Keratinocyte (primary cell): ENCODE data around the gene LINGO1. TPM values are rescaled to one million over a fixed set of nuclear protein-coding genes. Genes with fewer than 3 reads are reported as not detected.

Experiments
- DNase-seq: peaks from one replicate; pipeline ENCODE4 v3.0.0-alpha.2; 2011; ENCODE audit warnings: low read depth, missing footprints, low spot score
- FAIRE-seq: peaks from 2 replicates; lab custom pipeline; 2011; peaks lifted over from hg19 to GRCh38; lab: Jason Lieb, UNC
- H2AFZ ChIP-seq: 2 replicates; pipeline ENCODE4 v1.6.0; 2012; ENCODE audit warnings: low read length, control low read depth, inconsistent platforms; ENCODE audit not compliant: control insufficient read depth
- H3K27ac ChIP-seq: 2 replicates; pipeline ENCODE4 v1.5.1; 2011; ENCODE audit warnings: low read length; ENCODE audit not compliant: control insufficient read depth, insufficient read depth
- H3K27me3 ChIP-seq: 3 replicates; pipeline ENCODE4 v1.6.0; 2011; ENCODE audit warnings: low read length; ENCODE audit not compliant: control insufficient read depth, insufficient read depth; ENCODE audit errors: extremely low read depth
- H3K36me3 ChIP-seq, 2 experiments: 2 replicates in 1 of 2; 3 replicates in 1 of 2; pipeline ENCODE4 v1.5.1; 2011; ENCODE audit warnings: low read length in 2 of 2, mild to moderate bottlenecking in 1 of 2; ENCODE audit not compliant: control insufficient read depth in 2 of 2, insufficient read depth in 2 of 2; ENCODE audit errors: extremely low read depth in 1 of 2
- H3K4me1 ChIP-seq: 3 replicates; pipeline ENCODE4 v1.5.1; 2011; ENCODE audit warnings: low read length; ENCODE audit not compliant: control insufficient read depth, insufficient read depth; ENCODE audit errors: extremely low read depth
- H3K4me2 ChIP-seq: 3 replicates; pipeline ENCODE4 v1.6.0; 2011; ENCODE audit warnings: low read depth, low read length; ENCODE audit not compliant: control insufficient read depth, insufficient read depth; ENCODE audit errors: extremely low read depth
- H3K4me3 ChIP-seq, 3 experiments: fragments of 200-600 bp in 1 of 3; sonication (generic) in 1 of 3; 2 replicates in 2 of 3; 3 replicates in 1 of 3; pipeline ENCODE4 v1.5.1; 2011 to 2016; ENCODE audit warnings: low read length in 3 of 3, mild to moderate bottlenecking in 3 of 3, control low read depth in 2 of 3, inconsistent platforms in 1 of 3, low read depth in 1 of 3, mixed read lengths in 1 of 3, mixed run types in 1 of 3, moderate library complexity in 1 of 3; ENCODE audit not compliant: control insufficient read depth in 2 of 3, insufficient read depth in 2 of 3; ENCODE audit errors: extremely low read depth in 1 of 3
- H3K79me2 ChIP-seq: 2 replicates; pipeline ENCODE4 v1.6.0; 2012; ENCODE audit warnings: low read length; ENCODE audit not compliant: control insufficient read depth, insufficient read depth
- H3K9ac ChIP-seq: 3 replicates; pipeline ENCODE4 v1.6.0; 2011; ENCODE audit warnings: low read length; ENCODE audit not compliant: control insufficient read depth, insufficient read depth; ENCODE audit errors: extremely low read depth
- H3K9me1 ChIP-seq: 3 replicates; pipeline ENCODE4 v1.6.0; 2011; ENCODE audit warnings: low read length; ENCODE audit not compliant: control insufficient read depth, insufficient read depth; ENCODE audit errors: extremely low read depth
- H3K9me3 ChIP-seq: 2 replicates; pipeline ENCODE4 v1.5.1; 2012; ENCODE audit warnings: low read depth, low read length; ENCODE audit not compliant: control insufficient read depth
- H4K20me1 ChIP-seq: 3 replicates; pipeline ENCODE4 v1.6.0; 2011; ENCODE audit warnings: low read length; ENCODE audit not compliant: control insufficient read depth, insufficient read depth; ENCODE audit errors: extremely low read depth
- EZH2 ChIP-seq: IDR thresholded peaks from one replicate; pipeline ENCODE4 v1.6.1; 2012; ENCODE audit warnings: inconsistent platforms, mild to moderate bottlenecking, low read length, moderate library complexity
- dilution Hi-C: fragments of 300-500 bp; cut with MboI; formaldehyde crosslinking; loops from one replicate; pipeline ENCODE4 v1.7.0; 2020; ENCODE audit warnings: low sequenced_read_pairs; ENCODE audit not compliant: extremely low pct_ligation_motif_present
- polyA plus RNA-seq, 5 experiments: library from polyadenylated mRNA; depleted of rRNA in 3 of 5; stranded (reverse) in 3 of 5; stranded (forward) in 1 of 5; unstranded in 1 of 5; fragments of >200 nt; gene quantifications; 1 replicate in 1 of 5; 2 replicates in 3 of 5; 3 replicates in 1 of 5; pipeline versions ENCODE4 v1.2.1 to v1.2.3, GENCODE V29; 2011 to 2012; ENCODE audit warnings: missing spikeins in 2 of 5, low read depth in 1 of 5, low replicate concordance in 1 of 5
- TF ChIP-seq, protein P1 (sequence below), 3 experiments: IDR thresholded peaks in 1 of 3; conservative IDR thresholded peaks in 1 of 3; optimal IDR thresholded peaks in 1 of 3; 2 replicates in 2 of 3; 3 replicates in 1 of 3; pipeline versions ENCODE3 to v1.5.1; 2011; ENCODE audit warnings: low read length in 3 of 3, mild to moderate bottlenecking in 3 of 3, moderate library complexity in 2 of 3, control low read depth in 1 of 3, inconsistent platforms in 1 of 3; ENCODE audit not compliant: insufficient read depth in 2 of 3; ENCODE audit errors: extremely low read depth in 1 of 3

LINGO1 gene
- polyA plus RNA-seq, 1 donor (not counting 4 experiments of a cell fraction or from before 2014, with no cell fraction given): not detected

DNA sequence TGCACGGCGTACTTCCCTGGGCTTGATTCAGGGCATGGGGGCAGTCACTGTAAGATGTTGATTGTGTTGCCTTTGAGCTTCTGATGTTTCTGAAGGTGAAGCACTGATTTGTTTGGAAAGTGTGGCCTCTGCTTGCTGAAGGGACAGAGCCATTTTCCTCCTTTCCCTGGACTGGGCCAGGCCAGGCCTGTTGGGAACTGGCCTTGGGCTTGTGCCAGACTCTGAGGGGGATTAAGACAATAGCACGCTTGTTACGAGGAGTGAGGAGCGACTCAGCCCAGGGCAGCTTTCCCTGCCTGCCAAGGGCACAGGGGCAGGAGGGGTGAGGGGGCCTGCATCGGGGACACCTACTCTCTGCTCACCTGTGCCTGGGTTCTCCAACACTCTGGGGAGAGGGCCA is 42.9 kb downstream of the LINGO1 start:
- Histone ChIP-seq H3K27me3 (peaks cover 8% of the 10 kb centered on the region), H3K36me3 (no peaks in the 10 kb centered on the region), H3K9me1 (no peaks in the 10 kb centered on the region), H4K20me1 (no peaks in the 10 kb centered on the region), H3K9me3 (no peaks in the 10 kb centered on the region), H3K4me2 (no peak overlapping the region), H2AFZ (no peak overlapping the region), H3K27ac (no peak overlapping the region), H3K4me1 (no peaks in the 10 kb centered on the region), H3K9ac (no peak overlapping the region), H3K4me3 (no peak overlapping the region), H3K79me2 (no peaks in the 10 kb centered on the region)
- dilution Hi-C loops: no loop called here
- TF ChIP-seq EZH2: no peak
- TF ChIP-seq, protein P1, sequence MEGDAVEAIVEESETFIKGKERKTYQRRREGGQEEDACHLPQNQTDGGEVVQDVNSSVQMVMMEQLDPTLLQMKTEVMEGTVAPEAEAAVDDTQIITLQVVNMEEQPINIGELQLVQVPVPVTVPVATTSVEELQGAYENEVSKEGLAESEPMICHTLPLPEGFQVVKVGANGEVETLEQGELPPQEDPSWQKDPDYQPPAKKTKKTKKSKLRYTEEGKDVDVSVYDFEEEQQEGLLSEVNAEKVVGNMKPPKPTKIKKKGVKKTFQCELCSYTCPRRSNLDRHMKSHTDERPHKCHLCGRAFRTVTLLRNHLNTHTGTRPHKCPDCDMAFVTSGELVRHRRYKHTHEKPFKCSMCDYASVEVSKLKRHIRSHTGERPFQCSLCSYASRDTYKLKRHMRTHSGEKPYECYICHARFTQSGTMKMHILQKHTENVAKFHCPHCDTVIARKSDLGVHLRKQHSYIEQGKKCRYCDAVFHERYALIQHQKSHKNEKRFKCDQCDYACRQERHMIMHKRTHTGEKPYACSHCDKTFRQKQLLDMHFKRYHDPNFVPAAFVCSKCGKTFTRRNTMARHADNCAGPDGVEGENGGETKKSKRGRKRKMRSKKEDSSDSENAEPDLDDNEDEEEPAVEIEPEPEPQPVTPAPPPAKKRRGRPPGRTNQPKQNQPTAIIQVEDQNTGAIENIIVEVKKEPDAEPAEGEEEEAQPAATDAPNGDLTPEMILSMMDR (optimal IDR thresholded peaks at IDR 0.05 in 1 of 3, IDR thresholded peaks at IDR 0.05 in 1 of 3, conservative IDR thresholded peaks at IDR 0.05 in 1 of 3; ENCODE audit: extremely low read depth in 1 of 3, insufficient read depth in 2 of 3, low read length in 3 of 3): no peak
- no peak for DNase-seq
- no peak for FAIRE-seq

DNA sequence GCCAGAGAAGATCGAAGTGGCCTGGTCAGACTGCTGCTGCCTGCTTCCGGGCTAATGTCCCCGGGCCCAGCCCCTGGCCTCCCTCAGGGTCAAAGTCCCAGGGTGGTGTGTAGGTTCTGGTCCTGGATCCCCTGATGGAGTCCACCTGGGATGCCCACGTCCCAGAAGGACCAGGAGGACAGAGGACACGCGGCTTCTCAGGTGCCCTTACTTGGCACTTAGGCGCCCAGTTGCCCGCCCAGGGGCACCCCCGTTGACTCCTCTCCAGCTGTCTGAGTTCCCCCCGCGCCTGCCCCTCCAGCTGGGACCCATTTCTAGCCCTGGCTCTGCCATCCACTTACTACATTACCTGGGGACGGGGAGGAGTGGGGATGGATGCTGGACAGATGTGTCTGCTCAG is 44.6 kb downstream of the LINGO1 start:
- no peak for FAIRE-seq
- no peak overlapping the region for H3K4me3 ChIP-seq
- no peaks in the 10 kb centered on the region for H3K36me3 ChIP-seq
- no peak overlapping the region for H2AFZ ChIP-seq
- H3K27ac ChIP-seq: no peak overlapping the region
- no peaks in the 10 kb centered on the region for H3K9me3 ChIP-seq
- no peak for DNase-seq
- peaks cover 11% of the 10 kb centered on the region for H3K27me3 ChIP-seq
- H3K9ac ChIP-seq: no peak overlapping the region
- H3K79me2 ChIP-seq: no peaks in the 10 kb centered on the region
- H4K20me1 ChIP-seq: no peaks in the 10 kb centered on the region
- TF ChIP-seq, protein P1 (optimal IDR thresholded peaks at IDR 0.05 in 1 of 3, IDR thresholded peaks at IDR 0.05 in 1 of 3, conservative IDR thresholded peaks at IDR 0.05 in 1 of 3; ENCODE audit: extremely low read depth in 1 of 3, insufficient read depth in 2 of 3, low read length in 3 of 3): no peak
- no peak for TF ChIP-seq EZH2
- dilution Hi-C loops: no loop called here
- no peaks in the 10 kb centered on the region for H3K9me1 ChIP-seq
- no peak overlapping the region for H3K4me2 ChIP-seq
- H3K4me1 ChIP-seq: no peaks in the 10 kb centered on the region
